Uterus (tissue), 2 donors: ENCODE results near the gene BMPR1A.

Experiments
- POLR2A ChIP-seq, 2 donors: fragments of 450-650 bp; IDR thresholded peaks; one replicate each; pipeline ENCODE4 v1.6.1; 2016; ENCODE audit warnings: antibody characterized with exemption in 2 of 2, mild to moderate bottlenecking in 1 of 2, moderate library complexity in 1 of 2
- TF ChIP-seq, protein P1 (sequence below), 4 experiments: fragments of 200-600 bp in 2 of 4; fragments of 450-650 bp in 2 of 4; sonication (generic) in 2 of 4; IDR thresholded peaks; one replicate each; pipeline ENCODE4 v1.5.1; 2016 to 2019; ENCODE audit warnings: antibody characterized with exemption in 4 of 4, mild to moderate bottlenecking in 2 of 4, moderate library complexity in 1 of 4

DNA sequence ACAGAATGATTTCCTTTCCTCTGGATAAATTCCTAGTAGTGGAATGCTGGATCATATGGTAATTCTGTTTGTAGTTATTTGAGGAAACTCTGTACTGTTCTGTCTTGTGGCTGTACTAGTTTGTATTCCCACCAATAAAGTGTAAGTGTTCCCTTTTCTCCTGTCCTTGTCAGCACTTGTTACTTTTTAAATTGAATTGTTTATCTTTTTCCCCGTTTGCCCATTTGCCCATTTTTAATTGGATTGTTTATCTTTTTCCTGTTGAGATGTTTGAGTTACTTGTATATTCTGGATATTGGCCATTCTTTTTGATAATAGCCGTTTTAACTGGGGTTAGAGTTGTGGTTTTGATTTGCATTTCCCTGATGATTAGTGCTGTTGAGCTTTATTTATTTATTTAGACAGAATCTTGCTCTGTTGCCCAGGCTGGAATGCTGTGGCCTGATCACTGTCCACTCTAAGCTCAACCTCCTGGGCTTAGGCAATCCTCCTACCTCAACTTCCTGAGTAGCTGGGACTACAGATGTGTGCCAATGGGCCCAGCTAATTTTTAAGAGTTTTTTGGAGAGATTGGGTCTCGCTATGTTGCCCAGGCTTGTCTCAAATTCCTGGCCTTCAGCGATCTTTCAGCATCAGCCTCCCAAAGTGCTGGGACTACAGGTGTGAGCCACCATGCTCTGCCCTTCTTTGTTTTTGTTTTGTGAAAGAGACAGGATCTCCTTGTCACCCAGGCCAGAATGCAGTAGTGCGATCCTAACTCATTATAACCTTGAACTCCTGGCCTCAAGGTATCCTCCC, 23.0 kb downstream of the BMPR1A start:
- TF ChIP-seq, protein P1, sequence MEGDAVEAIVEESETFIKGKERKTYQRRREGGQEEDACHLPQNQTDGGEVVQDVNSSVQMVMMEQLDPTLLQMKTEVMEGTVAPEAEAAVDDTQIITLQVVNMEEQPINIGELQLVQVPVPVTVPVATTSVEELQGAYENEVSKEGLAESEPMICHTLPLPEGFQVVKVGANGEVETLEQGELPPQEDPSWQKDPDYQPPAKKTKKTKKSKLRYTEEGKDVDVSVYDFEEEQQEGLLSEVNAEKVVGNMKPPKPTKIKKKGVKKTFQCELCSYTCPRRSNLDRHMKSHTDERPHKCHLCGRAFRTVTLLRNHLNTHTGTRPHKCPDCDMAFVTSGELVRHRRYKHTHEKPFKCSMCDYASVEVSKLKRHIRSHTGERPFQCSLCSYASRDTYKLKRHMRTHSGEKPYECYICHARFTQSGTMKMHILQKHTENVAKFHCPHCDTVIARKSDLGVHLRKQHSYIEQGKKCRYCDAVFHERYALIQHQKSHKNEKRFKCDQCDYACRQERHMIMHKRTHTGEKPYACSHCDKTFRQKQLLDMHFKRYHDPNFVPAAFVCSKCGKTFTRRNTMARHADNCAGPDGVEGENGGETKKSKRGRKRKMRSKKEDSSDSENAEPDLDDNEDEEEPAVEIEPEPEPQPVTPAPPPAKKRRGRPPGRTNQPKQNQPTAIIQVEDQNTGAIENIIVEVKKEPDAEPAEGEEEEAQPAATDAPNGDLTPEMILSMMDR (IDR thresholded peaks at IDR 0.05), result no peak
- no peak for TF ChIP-seq POLR2A (IDR thresholded peaks at IDR 0.05)
